Astrocyte of the cerebellum (primary cell): ENCODE results near the gene WAPL.

Experiments
- DNase-seq: peaks from one replicate; pipeline ENCODE4 v3.0.0-alpha.2; 2011; ENCODE audit warnings: low read depth
- H3K4me3 ChIP-seq: 2 replicates; pipeline ENCODE4 v1.5.1; 2011; ENCODE audit warnings: mild to moderate bottlenecking, low read depth, low read length, moderate library complexity
- CTCF ChIP-seq: IDR thresholded peaks from 2 replicates; pipeline ENCODE4 v1.5.1; 2012; ENCODE audit warnings: low read length, low read depth, moderate library complexity, mild to moderate bottlenecking; ENCODE audit errors: missing control alignments
- in situ Hi-C: cut with HindIII; loops from 2 replicates; pipeline ENCODE4 v1.10.0; 2017; ENCODE audit warnings: low sequenced_read_pairs

The WAPL gene

DNA sequence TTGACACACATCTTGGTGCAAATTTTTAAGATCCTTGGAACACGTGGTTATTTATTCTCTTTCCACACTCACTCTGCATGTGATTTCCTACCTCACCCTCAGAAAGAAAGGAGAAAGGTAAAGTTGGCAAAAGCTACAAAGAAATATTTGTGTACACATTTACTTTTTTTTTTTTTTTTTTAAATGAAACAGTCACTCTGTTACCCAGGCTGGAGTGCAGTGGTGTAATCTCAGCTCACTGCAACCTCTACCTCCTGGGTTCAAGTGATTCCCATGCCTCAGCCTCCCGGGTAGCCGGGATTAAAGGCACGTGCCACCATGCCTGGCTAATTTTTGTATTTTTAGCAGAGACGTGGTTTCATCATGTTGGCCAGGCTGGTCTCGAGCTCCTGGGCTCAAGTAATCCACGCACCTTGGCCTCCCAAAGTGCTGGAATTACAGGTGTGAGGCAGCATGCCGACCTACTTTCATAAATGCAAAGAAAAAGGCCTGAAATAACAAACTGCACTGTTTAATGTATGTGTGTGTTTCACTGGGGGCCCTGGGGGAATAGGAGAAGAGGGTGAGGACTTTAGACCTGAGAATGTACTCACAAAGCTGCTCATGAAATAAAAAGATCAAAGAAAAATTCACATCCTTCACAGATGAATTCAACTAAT is 83.4 kb downstream of the WAPL start:
- H3K4me3 ChIP-seq: no peak overlapping the region
- DNase-seq: no peak
- TF ChIP-seq CTCF: no peak
- in situ Hi-C loops: no loop called here

DNA sequence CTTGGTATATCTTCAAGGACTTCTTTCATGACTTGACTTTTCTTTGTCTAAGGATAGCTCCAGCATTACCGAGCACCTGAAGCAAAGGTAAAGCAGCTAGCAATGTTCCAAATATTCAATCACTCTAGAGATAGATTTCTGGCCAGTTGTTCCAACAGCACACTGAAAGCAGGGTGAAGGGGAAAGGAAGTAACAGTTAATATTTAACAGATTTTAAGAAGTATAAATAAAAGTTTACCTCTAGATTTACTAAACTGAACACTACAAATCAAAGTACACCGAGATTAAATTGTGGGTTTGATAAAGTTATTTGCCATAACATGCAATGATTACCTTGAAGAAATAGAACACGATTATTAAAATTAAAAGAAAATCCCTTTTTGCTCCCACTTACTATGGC is 84.1 kb downstream of the WAPL start:
- in situ Hi-C loops: no loop called here
- no peak for DNase-seq
- no peak overlapping the region for H3K4me3 ChIP-seq
- TF ChIP-seq CTCF: no peak

GRCh38 chr10:86436963-86437362 is 84.6 kb downstream of the WAPL start:
- in situ Hi-C loops: no loop called here
- TF ChIP-seq CTCF: no peak
- DNase-seq: no peak
- no peak overlapping the region for H3K4me3 ChIP-seq

- no peak overlapping the region for H3K4me3 ChIP-seq
- in situ Hi-C loops: no loop called here
- no peak for TF ChIP-seq CTCF
- no peak for DNase-seq
Measured at GRCh38 chr10:86434656-86435055, 86.9 kb downstream of the WAPL start.

DNA sequence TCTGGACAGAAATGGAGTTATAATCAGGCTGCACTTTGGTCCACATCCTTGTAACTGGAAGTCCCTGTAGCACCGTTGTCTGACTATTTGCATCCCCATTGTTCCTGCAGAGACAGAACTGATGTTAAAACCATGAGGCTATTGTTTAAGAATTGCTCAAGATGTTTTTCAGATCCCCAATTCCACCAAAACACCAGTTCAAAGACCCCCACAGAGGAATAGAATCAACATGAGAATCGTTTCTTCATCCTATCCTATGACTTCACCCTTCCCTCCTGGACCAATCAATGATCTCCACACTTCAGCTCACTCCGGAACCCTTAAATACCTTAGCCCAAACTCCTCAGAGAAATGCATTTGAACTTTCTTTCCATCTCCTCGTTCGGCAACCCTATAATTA is 97.9 kb downstream of the WAPL start:
- H3K4me3 ChIP-seq: no peak overlapping the region
- in situ Hi-C loops: no loop called here
- no peak for TF ChIP-seq CTCF
- no peak for DNase-seq

GRCh38 chr10:86419101-86419500 is 102.5 kb downstream of the WAPL start:
- no peak for TF ChIP-seq CTCF
- no peak for DNase-seq
- in situ Hi-C loops: no loop called here
- H3K4me3 ChIP-seq: no peak overlapping the region
